Measurements from ENCODE around the gene BCL6. TPM values are rescaled to one million over a fixed set of nuclear protein-coding genes. Genes with fewer than 3 reads are reported as not detected.

The BCL6 gene
- 100 to 1,000 TPM in 1 of 4 donors, 10 to 100 TPM in 2, 1 to 10 TPM in 1; 6.6 to 188 (median 51.0) TPM for total RNA-seq

DNA sequence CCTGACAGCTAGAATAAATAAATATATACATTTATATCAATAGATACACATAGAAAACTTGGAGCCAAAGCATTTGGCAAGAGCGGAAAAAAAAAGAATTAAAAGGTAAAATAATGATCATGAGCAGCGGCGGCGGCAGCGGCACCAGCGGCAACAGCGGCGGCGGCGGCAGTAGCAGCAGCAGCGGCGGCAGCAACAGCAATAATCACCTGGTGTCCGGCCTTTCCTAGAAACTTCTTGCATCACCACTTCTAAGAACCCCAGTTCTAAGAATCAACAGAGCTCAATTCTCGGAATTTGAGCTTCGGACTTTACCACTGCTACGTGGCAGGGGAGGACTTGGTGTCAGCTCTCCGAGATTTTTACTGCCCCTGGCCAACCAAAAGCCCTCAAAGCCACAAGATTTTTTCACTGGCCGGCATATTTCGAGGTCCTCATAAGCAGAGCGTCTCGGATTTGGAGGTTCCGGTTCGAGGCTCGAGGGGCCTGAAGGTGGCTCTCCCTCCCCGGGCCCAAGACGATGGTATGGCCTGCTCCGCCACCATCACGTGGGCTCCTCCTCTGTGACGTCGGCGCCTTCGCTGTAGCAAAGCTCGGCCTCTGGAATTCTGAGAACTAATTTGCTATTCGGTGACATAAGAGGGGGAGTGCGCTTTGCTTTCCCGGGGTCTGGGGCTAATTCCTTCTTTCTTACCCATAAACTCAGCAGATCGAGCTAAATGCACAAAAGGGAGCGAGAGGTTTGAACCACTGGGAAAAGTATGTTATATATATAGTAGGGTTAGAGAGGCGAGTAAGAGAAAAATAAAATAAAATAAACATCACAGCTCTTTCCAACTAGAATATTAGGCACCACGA lies at the start of gene BCL6:
Gene BCL6 (minus strand): TSS at position 268 of the 858 bp plus-strand sequence. CDS start 11,775 bp downstream, outside the sequence.
- intact Hi-C loops (cut with DNase I; ENCODE audit: low total_unique reads): loop anchor here (10.0 kb wide), 1 partner anchor 309 kb away; no protein-coding TSS in a partner anchor
- Histone ChIP-seq H3K27ac (peak within 1 kb of the TSS; percentile 98 to 100), H3K36me3 (no peaks in the 10 kb centered on the region), H3K27me3 (no peaks in the 10 kb centered on the region), H3K9me3 (no peaks in the 10 kb centered on the region), H3K4me1 (peaks cover 4 to 8% of the 10 kb centered on the region in 2 donors), H3K4me3 (peak within 1 kb of the TSS; percentile 63 to 86)
- TF ChIP-seq, protein P1, sequence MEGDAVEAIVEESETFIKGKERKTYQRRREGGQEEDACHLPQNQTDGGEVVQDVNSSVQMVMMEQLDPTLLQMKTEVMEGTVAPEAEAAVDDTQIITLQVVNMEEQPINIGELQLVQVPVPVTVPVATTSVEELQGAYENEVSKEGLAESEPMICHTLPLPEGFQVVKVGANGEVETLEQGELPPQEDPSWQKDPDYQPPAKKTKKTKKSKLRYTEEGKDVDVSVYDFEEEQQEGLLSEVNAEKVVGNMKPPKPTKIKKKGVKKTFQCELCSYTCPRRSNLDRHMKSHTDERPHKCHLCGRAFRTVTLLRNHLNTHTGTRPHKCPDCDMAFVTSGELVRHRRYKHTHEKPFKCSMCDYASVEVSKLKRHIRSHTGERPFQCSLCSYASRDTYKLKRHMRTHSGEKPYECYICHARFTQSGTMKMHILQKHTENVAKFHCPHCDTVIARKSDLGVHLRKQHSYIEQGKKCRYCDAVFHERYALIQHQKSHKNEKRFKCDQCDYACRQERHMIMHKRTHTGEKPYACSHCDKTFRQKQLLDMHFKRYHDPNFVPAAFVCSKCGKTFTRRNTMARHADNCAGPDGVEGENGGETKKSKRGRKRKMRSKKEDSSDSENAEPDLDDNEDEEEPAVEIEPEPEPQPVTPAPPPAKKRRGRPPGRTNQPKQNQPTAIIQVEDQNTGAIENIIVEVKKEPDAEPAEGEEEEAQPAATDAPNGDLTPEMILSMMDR (IDR thresholded peaks at IDR 0.05): peak in 2 of 4 experiments; percentile 7 to 9
- TF ChIP-seq POLR2A (IDR thresholded peaks at IDR 0.05): peak; percentile 90 to 97
- peak; percentile 92 to 96 for DNase-seq

- H3K27ac ChIP-seq: no peak overlapping the region
- DNase-seq: no peak
- intact Hi-C loops (cut with DNase I; ENCODE audit: low total_unique reads): no loop called here
- H3K36me3 ChIP-seq: no peaks in the 10 kb centered on the region
- H3K4me1 ChIP-seq: no peaks in the 10 kb centered on the region
- no peaks in the 10 kb centered on the region for H3K9me3 ChIP-seq
- H3K4me3 ChIP-seq: no peak overlapping the region
- TF ChIP-seq, protein P1 (IDR thresholded peaks at IDR 0.05): no peak
- no peak for TF ChIP-seq POLR2A (IDR thresholded peaks at IDR 0.05)
- no peaks in the 10 kb centered on the region for H3K27me3 ChIP-seq
Measured at GRCh38 chr3:187794731-187795130, 49.5 kb upstream of the BCL6 start.

DNA sequence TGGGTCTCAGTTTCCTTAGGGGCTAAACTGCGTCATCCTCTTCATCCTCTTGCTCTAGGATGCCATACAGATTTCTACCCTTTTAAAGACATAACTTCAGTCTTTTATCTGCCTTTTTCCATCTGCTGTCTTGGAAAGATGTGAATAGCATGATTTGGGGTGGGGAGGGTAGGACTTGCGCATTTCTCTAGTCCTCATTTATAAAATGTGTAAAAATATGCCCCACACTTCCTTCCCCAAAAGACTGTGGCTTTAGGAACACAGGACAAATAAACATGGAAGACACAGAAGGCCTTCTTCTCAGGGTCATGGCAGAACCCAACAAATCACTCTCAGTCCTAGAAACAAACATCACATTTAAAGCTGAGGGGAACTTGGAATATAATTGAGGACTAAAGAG lies 48.4 kb upstream of the BCL6 start:
- intact Hi-C loops (cut with DNase I; ENCODE audit: low total_unique reads): no loop called here
- no peak overlapping the region for H3K27ac ChIP-seq
- no peak overlapping the region for H3K4me3 ChIP-seq
- H3K36me3 ChIP-seq: no peaks in the 10 kb centered on the region
- no peak for DNase-seq
- H3K9me3 ChIP-seq: no peaks in the 10 kb centered on the region
- no peaks in the 10 kb centered on the region for H3K27me3 ChIP-seq
- TF ChIP-seq, protein P1 (IDR thresholded peaks at IDR 0.05): no peak
- TF ChIP-seq POLR2A (IDR thresholded peaks at IDR 0.05): no peak
- H3K4me1 ChIP-seq: no peaks in the 10 kb centered on the region

GRCh38 chr3:187792521-187792920 lies 47.3 kb upstream of the BCL6 start:
- Histone ChIP-seq H3K4me3 (no peak overlapping the region), H3K27ac (no peak overlapping the region), H3K36me3 (no peaks in the 10 kb centered on the region), H3K9me3 (no peaks in the 10 kb centered on the region), H3K4me1 (no peaks in the 10 kb centered on the region), H3K27me3 (no peaks in the 10 kb centered on the region)
- DNase-seq: no peak
- intact Hi-C loops (cut with DNase I; ENCODE audit: low total_unique reads): no loop called here
- TF ChIP-seq, protein P1 (IDR thresholded peaks at IDR 0.05): no peak
- no peak for TF ChIP-seq POLR2A (IDR thresholded peaks at IDR 0.05)

DNA sequence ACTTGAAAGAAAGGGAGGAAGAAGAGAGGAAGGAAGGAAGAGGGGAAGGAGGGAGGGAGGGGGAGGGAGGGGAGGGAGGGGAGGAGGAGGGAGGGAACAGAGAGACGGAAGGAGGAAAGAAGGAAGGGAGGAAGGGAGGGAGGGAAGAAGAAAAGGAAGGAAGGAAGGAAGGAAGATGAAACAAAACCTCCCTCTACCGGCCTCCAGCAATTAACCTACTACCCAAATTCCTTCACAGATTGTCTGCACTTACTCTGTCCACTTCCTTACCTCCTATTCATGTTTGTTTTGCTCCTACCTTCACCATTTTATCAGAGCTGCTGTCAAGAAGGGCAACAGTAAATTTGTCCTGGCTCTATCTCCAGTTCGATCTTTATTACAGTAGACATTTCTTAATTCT lies 44.6 kb upstream of the BCL6 start:
- no peak for TF ChIP-seq POLR2A (IDR thresholded peaks at IDR 0.05)
- TF ChIP-seq, protein P1 (IDR thresholded peaks at IDR 0.05): no peak
- intact Hi-C loops (cut with DNase I; ENCODE audit: low total_unique reads): no loop called here
- no peak overlapping the region for H3K4me3 ChIP-seq

More for the DNA sequence above, 44.6 kb upstream of the BCL6 start:
- Histone ChIP-seq H3K4me1 (no peaks in the 10 kb centered on the region), H3K9me3 (no peaks in the 10 kb centered on the region), H3K27me3 (no peaks in the 10 kb centered on the region), H3K27ac (no peak overlapping the region), H3K36me3 (no peaks in the 10 kb centered on the region)
- DNase-seq: no peak

Data from uterus (tissue), 4 donors.